GM12878 (cell line): ENCODE data around the gene ICA1. TPM values are rescaled to one million over a fixed set of nuclear protein-coding genes. Genes with fewer than 3 reads are reported as not detected.

Experiments
- ATAC-seq: fragments of 200-7000 bp; cut with Tn5 transposase; 3 replicates; pipeline ENCODE4 v1.9.1; 2020; ENCODE audit warnings: mild to moderate bottlenecking, moderate library complexity
- BruUV-seq: library from RNA; stranded (reverse); fragments of 400-500 nt; replicated peaks from 2 replicates; lab custom pipeline; 2021; lab: Mats Ljungman, UMichigan
- CTCF ChIA-PET: fragments of 300-600 bp; sonication (Branson Sonifier 250); formaldehyde crosslinking; extraction: SDS; loops from one replicate; lab custom pipeline; 2021; ENCODE audit warnings: inconsistent platforms; lab: Yijun Ruan, JAX
- POLR2A ChIA-PET: fragments of 350-600 bp; formaldehyde crosslinking; extraction: SDS; loops from one replicate; lab custom pipeline; 2021; ENCODE audit warnings: inconsistent platforms; lab: Charles Lee
- RAD21 ChIA-PET: fragments of 300-600 bp; sonication (Branson Sonifier 250); formaldehyde crosslinking; loops from one replicate; lab custom pipeline; 2023; ENCODE audit warnings: antibody characterized with exemption; ENCODE audit not compliant: unreplicated experiment; lab: Charles Lee
- SMC1A ChIA-PET: fragments of 300-600 bp; sonication (Branson Sonifier 250); formaldehyde crosslinking; loops from one replicate; lab custom pipeline; 2023; ENCODE audit not compliant: unreplicated experiment, uncharacterized antibody; lab: Charles Lee
- DNase-seq: peaks from one replicate; pipeline ENCODE4 v3.0.0-alpha.2; 2011; ENCODE audit warnings: low read depth, low spot score
- FAIRE-seq: peaks from 3 replicates; lab custom pipeline; 2011; peaks lifted over from hg19 to GRCh38; lab: Jason Lieb, UNC
- H2AFZ ChIP-seq: 2 replicates; pipeline ENCODE4 v1.6.0; 2011; ENCODE audit warnings: low read depth, low read length, control low read depth; ENCODE audit not compliant: control insufficient read depth
- H3K27ac ChIP-seq: 2 replicates; pipeline ENCODE4 v1.5.1; 2011; ENCODE audit warnings: control low read depth; ENCODE audit not compliant: control insufficient read depth, insufficient read depth
- H3K27me3 ChIP-seq, 2 experiments: replicated peaks in 1 of 2; 2 replicates each; pipeline versions ENCODE4 v1.6.0 to v1.6.1; 2011; ENCODE audit warnings: low read length in 1 of 2; ENCODE audit not compliant: control insufficient read depth in 2 of 2, insufficient read depth in 2 of 2
- H3K36me3 ChIP-seq, 2 experiments: 2 replicates each; pipeline ENCODE4 v1.5.1; 2011; ENCODE audit warnings: low read length in 1 of 2; ENCODE audit not compliant: control insufficient read depth in 2 of 2, insufficient read depth in 2 of 2
- H3K4me1 ChIP-seq: 2 replicates; pipeline ENCODE4 v1.6.1; 2011; ENCODE audit warnings: mild to moderate bottlenecking, low read length, moderate library complexity, mixed read lengths; ENCODE audit not compliant: control insufficient read depth, insufficient read depth
- H3K4me2 ChIP-seq: 2 replicates; pipeline ENCODE4 v1.6.0; 2011; ENCODE audit warnings: control low read depth; ENCODE audit not compliant: control insufficient read depth, insufficient read depth
- H3K4me3 ChIP-seq: fragments of 200-600 bp; sonication (generic); 2 replicates; pipeline ENCODE4 v1.5.1; 2016
- H3K79me2 ChIP-seq: 2 replicates; pipeline ENCODE4 v1.6.0; 2011; ENCODE audit warnings: low read length; ENCODE audit not compliant: control insufficient read depth, insufficient read depth
- H3K9ac ChIP-seq: 2 replicates; pipeline ENCODE4 v1.8.0; 2011; ENCODE audit warnings: low read length, control low read depth, mixed read lengths; ENCODE audit not compliant: control insufficient read depth, insufficient read depth
- H3K9me3 ChIP-seq: replicated peaks from 3 replicates; pipeline ENCODE4 v1.5.1; 2011; ENCODE audit warnings: mild to moderate bottlenecking, low read length; ENCODE audit not compliant: control insufficient read depth, insufficient read depth
- H4K20me1 ChIP-seq: 2 replicates; pipeline ENCODE4 v1.6.0; 2011; ENCODE audit not compliant: control insufficient read depth, insufficient read depth
- BCL11A ChIP-seq: IDR thresholded peaks from 2 replicates; pipeline ENCODE4 v1.6.1; 2011; ENCODE audit warnings: low read depth, low read length
- CBFB ChIP-seq: IDR thresholded peaks from 2 replicates; pipeline ENCODE4 v1.6.1; 2016; ENCODE audit warnings: antibody characterized with exemption, low read depth
- EP300 ChIP-seq, 2 experiments: fragments of 150-350 bp in 1 of 2; IDR thresholded peaks; 2 replicates each; pipeline ENCODE4 v1.6.1; 2011 to 2012; ENCODE audit warnings: low read depth in 2 of 2, low read length in 2 of 2, borderline replicate concordance in 1 of 2, improper control_type of control experiment in 1 of 2, inconsistent platforms in 1 of 2; ENCODE audit not compliant: control insufficient read depth in 1 of 2
- HDGF ChIP-seq: fragments of 450-650 bp; IDR thresholded peaks from 2 replicates; pipeline ENCODE4 v1.6.1; 2016; ENCODE audit warnings: antibody characterized with exemption
- IKZF1 ChIP-seq: fragments of 450-650 bp; conservative IDR thresholded peaks from 2 replicates; pipeline ENCODE4 v1.6.1; 2017; ENCODE audit warnings: antibody characterized with exemption, mild to moderate bottlenecking
- JUNB ChIP-seq: IDR thresholded peaks from 2 replicates; pipeline ENCODE4 v1.6.1; 2016; ENCODE audit warnings: antibody characterized with exemption, mild to moderate bottlenecking
- MEF2B ChIP-seq: fragments of 450-650 bp; IDR thresholded peaks from 2 replicates; pipeline ENCODE4 v1.6.1; 2018; ENCODE audit warnings: mild to moderate bottlenecking, moderate library complexity; ENCODE audit not compliant: partially characterized antibody, poor library complexity, severe bottlenecking
- NFYA ChIP-seq: IDR thresholded peaks from 2 replicates; pipeline ENCODE4 v1.6.1; 2011; ENCODE audit warnings: low read depth, mild to moderate bottlenecking, low read length, improper control_type of control experiment, borderline replicate concordance
- NR2C2 ChIP-seq: IDR thresholded peaks from 2 replicates; pipeline ENCODE4 v1.6.1; 2011; ENCODE audit warnings: borderline replicate concordance, low read depth; ENCODE audit not compliant: control insufficient read depth, insufficient read length
- PAX5 ChIP-seq: IDR thresholded peaks from 2 replicates; pipeline ENCODE4 v1.6.1; 2011; ENCODE audit warnings: low read depth, low read length, borderline replicate concordance
- PAX8 ChIP-seq: fragments of 450-650 bp; IDR thresholded peaks from 2 replicates; pipeline ENCODE4 v1.6.1; 2017; ENCODE audit warnings: mild to moderate bottlenecking, moderate library complexity
- POLR2A ChIP-seq: IDR thresholded peaks from 2 replicates; pipeline ENCODE4 v1.6.1; 2011; ENCODE audit warnings: low read depth, mild to moderate bottlenecking, low read length
- POLR2AphosphoS5 ChIP-seq: IDR thresholded peaks from 2 replicates; pipeline ENCODE4 v1.6.1; 2011; ENCODE audit warnings: mild to moderate bottlenecking, low read length, inconsistent platforms
- RAD51 ChIP-seq: fragments of 450-650 bp; IDR thresholded peaks from 2 replicates; pipeline ENCODE4 v1.6.1; 2016; ENCODE audit warnings: moderate library complexity, mild to moderate bottlenecking, inconsistent platforms
- RBBP5 ChIP-seq: fragments of 200-600 bp; sonication (generic); conservative IDR thresholded peaks from 2 replicates; pipeline ENCODE4 v1.6.1; 2016
- SMAD1 ChIP-seq: fragments of 450-650 bp; IDR thresholded peaks from 2 replicates; pipeline ENCODE4 v1.6.1; 2018; ENCODE audit warnings: mild to moderate bottlenecking, low read depth; ENCODE audit not compliant: partially characterized antibody
- SMAD5 ChIP-seq: IDR thresholded peaks from 2 replicates; pipeline ENCODE4 v1.6.1; 2016; ENCODE audit warnings: antibody characterized with exemption, low read depth
- SMARCA5 ChIP-seq: fragments of 450-650 bp; IDR thresholded peaks from 2 replicates; pipeline ENCODE4 v1.6.1; 2017; ENCODE audit warnings: mild to moderate bottlenecking
- SMC3 ChIP-seq: IDR thresholded peaks from 2 replicates; pipeline ENCODE4 v1.6.1; 2011; ENCODE audit warnings: low read length, improper control_type of control experiment, borderline replicate concordance
- TCF12 ChIP-seq: IDR thresholded peaks from 2 replicates; pipeline ENCODE4 v1.6.1; 2011; ENCODE audit warnings: low read depth, mild to moderate bottlenecking, low read length
- ZNF207 ChIP-seq: fragments of 450-650 bp; IDR thresholded peaks from 2 replicates; pipeline ENCODE4 v1.6.1; 2014; ENCODE audit warnings: antibody characterized with exemption, mild to moderate bottlenecking, borderline replicate concordance
- ZNF24 ChIP-seq: fragments of 450-650 bp; IDR thresholded peaks from 2 replicates; pipeline ENCODE4 v1.6.1; 2017; ENCODE audit warnings: antibody characterized with exemption, mild to moderate bottlenecking
- WGBS: methylation state at CpG from one replicate; pipeline ENCODE4 v1.1.6; 2016; ENCODE audit warnings: low lambda C conversion rate; ENCODE audit not compliant: insufficient replicate concordance, insufficient coverage; ENCODE audit errors: missing lambda C conversion rate; 5-methylcytosine and 5-hydroxymethylcytosine counted together
- in situ Hi-C: fragments of 300-500 bp; cut with MboI; formaldehyde crosslinking; loops from 9 replicates; pipeline ENCODE4 v1.14.3; 2018; ENCODE audit warnings: mixed read lengths
- intact Hi-C: fragments of 100-400 bp; cut with micrococcal nuclease; formaldehyde crosslinking; loops from one replicate; pipeline ENCODE4 v1.14.2; 2022; ENCODE audit not compliant: unreplicated experiment
- polyA plus RNA-seq, 11 experiments: library from polyadenylated mRNA; depleted of rRNA in 4 of 11; unstranded in 6 of 11; stranded (reverse) in 5 of 11; fragments of >200 nt; fragmentation: Nextera tagmentation in 4 of 11; fragmentation: Illumina TruSeq in 1 of 11; extraction: Ambion mirVana in 4 of 11; extraction: Trizol in 1 of 11; gene quantifications; 1 replicate in 1 of 11; 2 replicates in 10 of 11; pipeline versions ENCODE4 v1.2.1 to v1.2.3, GENCODE V29; 2011 to 2016; ENCODE audit warnings: inconsistent platforms in 2 of 11, missing spikeins in 2 of 11, low read depth in 1 of 11
- total RNA-seq, 4 experiments: library from RNA; depleted of rRNA in 3 of 4; stranded (reverse); fragments of >200 nt in 3 of 4; fragmentation: Illumina TruSeq in 1 of 4; extraction: Trizol in 1 of 4; gene quantifications; 2 replicates each; pipeline versions ENCODE4 v1.2.1 to v1.2.3, GENCODE V29; 2013 to 2021
- TF ChIP-seq, protein P1 (sequence below): fragments of 450-650 bp; IDR thresholded peaks from 2 replicates; pipeline ENCODE4 v1.6.1; 2016; ENCODE audit warnings: mild to moderate bottlenecking

ICA1 gene
- total and polyA plus RNA-seq, 10 of the 15 experiments (the other 5 are each of a cell fraction or from before 2014, with no cell fraction given) = 1.3 to 35.1 (median 3.3) TPM

DNA sequence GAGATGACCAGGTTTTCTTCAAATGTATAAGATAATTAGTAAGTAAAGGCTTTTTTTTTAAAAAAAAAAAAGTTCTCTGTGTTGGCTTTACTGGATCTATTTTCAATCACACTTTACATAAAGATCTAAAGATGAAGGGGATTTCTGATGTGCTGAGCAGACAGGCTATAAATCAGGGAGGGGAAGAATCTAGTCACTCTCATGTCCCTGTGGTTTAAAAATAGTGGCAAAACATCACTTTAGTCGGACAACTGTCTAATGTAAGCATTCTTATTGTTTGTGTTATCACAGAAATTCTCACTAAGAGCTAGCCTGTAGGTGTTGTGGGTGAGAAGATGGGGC lies 132.7 kb downstream of the ICA1 start (continued):
- TF ChIP-seq PAX8 (no peak), MEF2B (peak; percentile 86), ZNF24 (no peak; the same call in 1 of the 2 replicates), RBBP5 (no peak), TCF12 (no peak), SMAD5 (no peak)

DNA sequence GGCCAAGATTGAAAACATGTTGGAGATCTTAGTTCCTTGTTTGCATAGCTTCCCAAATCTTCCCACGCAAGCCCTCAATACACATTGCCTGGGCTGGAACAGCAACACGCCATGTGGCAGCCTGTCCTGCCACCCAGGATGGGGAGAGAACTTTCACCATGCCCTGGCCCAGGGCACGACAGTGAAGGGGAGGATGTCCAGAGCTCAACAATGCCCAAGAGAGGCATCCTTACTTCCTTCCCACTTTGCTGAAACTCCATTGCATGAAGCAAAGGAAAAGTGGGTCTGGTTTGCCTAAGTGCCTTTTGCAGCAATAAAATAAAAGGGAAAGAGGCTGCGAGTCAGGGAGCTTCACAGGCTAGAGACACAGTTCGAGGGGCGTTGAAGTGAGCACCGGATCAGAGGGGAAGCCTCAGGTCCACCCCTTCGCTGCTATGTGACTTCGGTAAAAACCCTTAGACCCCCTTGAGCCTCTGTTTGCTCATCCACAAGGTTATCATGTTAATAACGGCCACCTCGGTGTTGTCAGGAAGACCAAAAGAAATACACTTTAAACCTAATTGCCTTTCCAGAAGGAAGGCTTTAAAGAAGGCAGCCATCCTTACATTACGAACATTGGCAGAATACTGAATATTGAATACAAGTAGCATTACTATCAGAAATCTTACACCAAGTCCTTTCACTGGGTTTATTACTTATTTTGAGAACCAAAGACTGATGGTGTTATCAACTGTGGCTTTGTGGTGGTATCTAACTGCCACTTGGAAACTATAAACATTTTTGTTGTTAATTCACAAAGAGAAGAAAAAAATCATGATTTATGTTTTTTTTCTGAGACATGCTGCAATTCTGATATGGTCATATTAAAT lies 133.3 kb downstream of the ICA1 start:
- ATAC-seq (peak; percentile 6), DNase-seq (no peak), FAIRE-seq (no peak)
- Histone ChIP-seq H3K27me3 (no peaks in the 10 kb centered on the region), H3K4me2 (peak overlapping the region; percentile 70), H3K9me3 (no peaks in the 10 kb centered on the region), H3K4me3 (peak overlapping the region; percentile 12; the same call in 1 of the 2 replicates), H3K27ac (peak overlapping the region; percentile 90), H3K79me2 (peaks cover 3% of the 10 kb centered on the region; the same call in 1 of the 2 replicates), H2AFZ (peak overlapping the region; percentile 73), H4K20me1 (no peaks in the 10 kb centered on the region), H3K4me1 (peaks cover 87% of the 10 kb centered on the region), H3K36me3 (no peaks in the 10 kb centered on the region), H3K9ac (peak overlapping the region; percentile 80)
- SMC1A ChIA-PET = interaction anchor here (1.0 to 9.2 kb wide), 3 partner anchors 11 to 161 kb away, joined by 3 to 182 read pairs (median 5); no protein-coding TSS in a partner anchor
- RAD21 ChIA-PET = interaction anchor here (0.6 to 8.5 kb wide), 7 partner anchors 14 to 163 kb away, joined by 3 to 124 read pairs (median 4); no protein-coding TSS in a partner anchor
- WGBS = 13% methylated on average over 12 of the region's 12 CpGs
- no TSS peak for BruUV-seq
- POLR2A ChIA-PET = interaction anchor here (0.9 to 7.7 kb wide), 10 partner anchors 9 to 161 kb away, joined by 3 to 133 read pairs (median 3); partner anchors contain the start of gene GLCCI1
- CTCF ChIA-PET = interaction anchor here (0.7 to 1.2 kb wide), 4 partner anchors 15 to 130 kb away, joined by 3 read pairs; no protein-coding TSS in a partner anchor
- intact Hi-C loops (no loop called here), in situ Hi-C loops (loop anchor here (25.0 kb wide), 1 partner anchor 1866 kb away; the partner anchor contains the start of gene CYTH3)
- TF ChIP-seq JUNB (no peak), PAX5 (0 out of 2 replicates have a peak, but pooled peaks have one; percentile 10), IKZF1 (peak; percentile 54), SMC3 (no peak), CBFB (peak; percentile 38), RAD51 (no peak), NFYA (no peak), SMAD1 (no peak), SMARCA5 (0 out of 2 replicates have a peak, but pooled peaks have one; percentile 67), HDGF (0 out of 2 replicates have a peak, but pooled peaks have one; percentile 72), POLR2A (peak; percentile 30; the same call in 1 of the 2 replicates), EP300 (IDR thresholded peaks at IDR 0.05; ENCODE audit: borderline replicate concordance in 1 of 2, control insufficient read depth in 1 of 2, low read depth in 2 of 2, low read length in 2 of 2) (peak in 1 of 2 experiments; percentile 13; a peak in 2 of 4 replicates), ZNF207 (no peak), POLR2AphosphoS5 (peak; percentile 66; the same call in 1 of the 2 replicates), BCL11A (no peak), NR2C2 (no peak)
- TF ChIP-seq, protein P1, sequence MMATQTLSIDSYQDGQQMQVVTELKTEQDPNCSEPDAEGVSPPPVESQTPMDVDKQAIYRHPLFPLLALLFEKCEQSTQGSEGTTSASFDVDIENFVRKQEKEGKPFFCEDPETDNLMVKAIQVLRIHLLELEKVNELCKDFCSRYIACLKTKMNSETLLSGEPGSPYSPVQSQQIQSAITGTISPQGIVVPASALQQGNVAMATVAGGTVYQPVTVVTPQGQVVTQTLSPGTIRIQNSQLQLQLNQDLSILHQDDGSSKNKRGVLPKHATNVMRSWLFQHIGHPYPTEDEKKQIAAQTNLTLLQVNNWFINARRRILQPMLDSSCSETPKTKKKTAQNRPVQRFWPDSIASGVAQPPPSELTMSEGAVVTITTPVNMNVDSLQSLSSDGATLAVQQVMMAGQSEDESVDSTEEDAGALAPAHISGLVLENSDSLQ = no peak
